Transverse colon (tissue), 4 donors: ENCODE results near the gene IFRD1.

Experiments used
- CTCF ChIP-seq, 5 experiments: fragments of 200-600 bp in 3 of 5; fragments of 450-650 bp in 2 of 5; sonication (generic) in 3 of 5; IDR thresholded peaks; 1 replicate in 2 of 5; 2 replicates in 3 of 5; pipeline ENCODE4 v1.5.1; 2016 to 2017; ENCODE audit warnings: antibody characterized with exemption in 5 of 5, inconsistent platforms in 3 of 5, mild to moderate bottlenecking in 2 of 5, moderate library complexity in 1 of 5
- EP300 ChIP-seq: sonication (generic); formaldehyde crosslinking; IDR thresholded peaks from one replicate; pipeline ENCODE4 v1.6.1; 2017; ENCODE audit warnings: antibody characterized with exemption, low read depth
- POLR2A ChIP-seq: fragments of 450-650 bp; IDR thresholded peaks from one replicate; pipeline ENCODE4 v1.6.1; 2016; ENCODE audit warnings: antibody characterized with exemption, mild to moderate bottlenecking, moderate library complexity
- POLR2AphosphoS5 ChIP-seq, 3 donors: sonication (generic); formaldehyde crosslinking; IDR thresholded peaks; one replicate each; pipeline ENCODE4 v1.6.1; 2016; ENCODE audit warnings: antibody characterized with exemption in 3 of 3

- TF ChIP-seq CTCF (IDR thresholded peaks at IDR 0.05): no peak
- TF ChIP-seq POLR2A: no peak
- TF ChIP-seq EP300: no peak
- no peak for TF ChIP-seq POLR2AphosphoS5 (IDR thresholded peaks at IDR 0.05)
Observed at GRCh38 chr7:112420236-112420861, 29.9 kb upstream of the IFRD1 start.
